ENCODE measurements around the gene MED26. TPM values are rescaled to one million over a fixed set of nuclear protein-coding genes. Genes with fewer than 3 reads are reported as not detected.
"Not testable (repeated sequence)": the region's sequence is repeated elsewhere in the genome, so short reads cannot be mapped to it uniquely, and the experiment has no call there.

The MED26 gene
- total RNA-seq, 1 donor from 2014 or later = 11.1 TPM

DNA sequence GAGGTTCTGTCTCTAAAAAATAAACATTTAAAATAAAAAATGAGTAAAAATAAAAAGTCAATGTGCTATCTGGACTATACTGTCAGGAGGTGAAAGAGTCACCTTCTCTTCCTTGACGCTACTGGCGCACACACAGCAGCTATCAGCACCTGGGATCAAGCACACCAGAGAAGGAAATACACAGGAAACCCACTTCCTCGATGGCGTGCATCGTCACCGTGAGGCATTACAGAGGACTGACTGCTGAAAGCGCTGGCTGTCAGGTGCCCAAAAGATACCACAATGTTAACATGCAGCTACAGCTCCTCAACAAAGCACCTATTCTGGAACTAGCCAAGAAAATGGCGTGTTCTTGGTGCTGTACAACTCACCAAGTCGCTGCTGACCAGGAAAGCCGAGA, 61.8 kb downstream of the MED26 start:
- ATAC-seq (no peak), DNase-seq (peak; percentile 47)
- Histone ChIP-seq H3K9me3 (no peaks in the 10 kb centered on the region), H3K27ac (peak overlapping the region; percentile 31), H3K4me1 (peaks cover 55% of the 10 kb centered on the region), H3K36me3 (peaks cover 92% of the 10 kb centered on the region), H3K27me3 (ENCODE audit: low read depth) (no peaks in the 10 kb centered on the region), H3K4me3 (no peak overlapping the region)
- TF ChIP-seq, protein P1, sequence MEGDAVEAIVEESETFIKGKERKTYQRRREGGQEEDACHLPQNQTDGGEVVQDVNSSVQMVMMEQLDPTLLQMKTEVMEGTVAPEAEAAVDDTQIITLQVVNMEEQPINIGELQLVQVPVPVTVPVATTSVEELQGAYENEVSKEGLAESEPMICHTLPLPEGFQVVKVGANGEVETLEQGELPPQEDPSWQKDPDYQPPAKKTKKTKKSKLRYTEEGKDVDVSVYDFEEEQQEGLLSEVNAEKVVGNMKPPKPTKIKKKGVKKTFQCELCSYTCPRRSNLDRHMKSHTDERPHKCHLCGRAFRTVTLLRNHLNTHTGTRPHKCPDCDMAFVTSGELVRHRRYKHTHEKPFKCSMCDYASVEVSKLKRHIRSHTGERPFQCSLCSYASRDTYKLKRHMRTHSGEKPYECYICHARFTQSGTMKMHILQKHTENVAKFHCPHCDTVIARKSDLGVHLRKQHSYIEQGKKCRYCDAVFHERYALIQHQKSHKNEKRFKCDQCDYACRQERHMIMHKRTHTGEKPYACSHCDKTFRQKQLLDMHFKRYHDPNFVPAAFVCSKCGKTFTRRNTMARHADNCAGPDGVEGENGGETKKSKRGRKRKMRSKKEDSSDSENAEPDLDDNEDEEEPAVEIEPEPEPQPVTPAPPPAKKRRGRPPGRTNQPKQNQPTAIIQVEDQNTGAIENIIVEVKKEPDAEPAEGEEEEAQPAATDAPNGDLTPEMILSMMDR (IDR thresholded peaks at IDR 0.05) = no peak
- intact Hi-C loops (cut with DNase I) = no loop called here

DNA sequence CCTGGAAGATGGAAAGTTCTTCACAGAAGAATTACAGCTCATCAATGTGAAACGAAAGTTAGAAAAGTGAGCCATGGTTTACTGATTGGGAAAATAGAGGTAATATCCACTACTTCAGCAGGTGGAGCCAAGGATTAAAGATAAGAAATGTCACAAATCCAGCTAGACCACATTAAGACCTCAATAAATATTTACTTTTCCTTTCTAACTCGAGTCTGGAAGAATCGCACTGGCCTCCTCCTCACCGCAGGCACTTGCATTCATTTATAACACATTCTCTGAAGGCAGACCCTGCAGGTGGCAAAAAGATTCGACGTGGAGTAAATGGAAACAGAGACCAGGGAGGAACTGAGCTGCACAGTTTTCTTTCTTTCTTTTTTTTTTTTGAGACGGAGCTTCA, 63.2 kb downstream of the MED26 start:
- peak overlapping the region; percentile 31 for H3K27ac ChIP-seq
- peak; percentile 44 for DNase-seq
- peak; percentile 25 to 69 for ATAC-seq
- H3K27me3 ChIP-seq (ENCODE audit: low read depth) = no peaks in the 10 kb centered on the region
- intact Hi-C loops (cut with DNase I) = no loop called here
- TF ChIP-seq, protein P1 (IDR thresholded peaks at IDR 0.05) = no peak
- H3K36me3 ChIP-seq = peaks cover 99% of the 10 kb centered on the region
- peaks cover 43% of the 10 kb centered on the region for H3K4me1 ChIP-seq
- H3K9me3 ChIP-seq = no peaks in the 10 kb centered on the region
- H3K4me3 ChIP-seq = no peak overlapping the region

DNA sequence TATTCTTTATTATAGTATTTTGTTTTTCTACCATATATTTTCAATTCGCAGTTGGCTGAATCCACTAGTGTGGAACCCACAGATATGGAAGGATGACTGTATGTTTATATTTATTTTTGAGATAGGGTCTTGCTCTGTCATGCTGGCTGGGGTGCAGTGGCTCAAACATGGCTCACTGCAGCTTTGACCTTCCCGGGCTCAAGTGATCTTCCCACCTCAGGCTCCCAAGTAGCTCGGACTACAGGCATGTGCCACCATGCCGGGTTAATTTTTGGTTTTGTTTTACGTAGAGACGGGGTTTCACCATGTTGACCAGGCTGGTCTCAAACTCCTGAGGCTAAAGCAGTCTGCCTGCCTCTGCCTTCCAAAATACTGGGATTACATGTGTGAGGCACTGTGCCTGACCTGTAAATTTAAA, 65.4 kb downstream of the MED26 start:
- H3K27ac ChIP-seq = no peak overlapping the region
- no peak for ATAC-seq
- intact Hi-C loops (cut with DNase I) = no loop called here
- DNase-seq = no peak
- TF ChIP-seq, protein P1 (IDR thresholded peaks at IDR 0.05) = no peak
- H3K27me3 ChIP-seq (ENCODE audit: low read depth) = no peaks in the 10 kb centered on the region
- no peaks in the 10 kb centered on the region for H3K9me3 ChIP-seq
- peaks cover 95% of the 10 kb centered on the region for H3K36me3 ChIP-seq
- H3K4me1 ChIP-seq = peaks cover 29% of the 10 kb centered on the region
- no peak overlapping the region for H3K4me3 ChIP-seq

DNA sequence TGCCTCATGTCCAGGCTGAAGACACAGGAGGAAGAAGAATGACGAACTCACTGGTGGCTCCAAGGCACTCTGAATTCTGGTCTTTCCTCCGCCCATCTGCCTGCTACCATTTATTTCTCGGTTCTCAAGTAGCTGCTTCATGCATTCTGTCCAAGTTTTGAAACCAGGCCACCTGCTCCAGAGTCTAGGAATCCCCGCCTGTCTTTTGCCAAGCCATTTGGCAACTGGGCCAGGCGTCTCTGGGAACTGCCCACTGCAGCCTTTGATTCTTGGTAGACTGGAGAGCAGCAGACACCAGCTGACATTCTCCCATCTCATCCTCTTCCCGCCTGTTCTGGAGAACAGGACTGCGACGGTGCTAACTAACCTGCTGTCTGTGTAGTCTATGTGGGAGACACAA, 66.6 kb downstream of the MED26 start:
- peaks cover 87% of the 10 kb centered on the region for H3K36me3 ChIP-seq
- DNase-seq (no peak), ATAC-seq (no peak)
- H3K4me3 ChIP-seq = no peak overlapping the region
- intact Hi-C loops (cut with DNase I) = no loop called here
- no peak overlapping the region for H3K27ac ChIP-seq
- H3K9me3 ChIP-seq = no peaks in the 10 kb centered on the region
- TF ChIP-seq, protein P1 (IDR thresholded peaks at IDR 0.05) = no peak
- no peaks in the 10 kb centered on the region for H3K27me3 ChIP-seq (ENCODE audit: low read depth)
- peaks cover 23% of the 10 kb centered on the region for H3K4me1 ChIP-seq

DNA sequence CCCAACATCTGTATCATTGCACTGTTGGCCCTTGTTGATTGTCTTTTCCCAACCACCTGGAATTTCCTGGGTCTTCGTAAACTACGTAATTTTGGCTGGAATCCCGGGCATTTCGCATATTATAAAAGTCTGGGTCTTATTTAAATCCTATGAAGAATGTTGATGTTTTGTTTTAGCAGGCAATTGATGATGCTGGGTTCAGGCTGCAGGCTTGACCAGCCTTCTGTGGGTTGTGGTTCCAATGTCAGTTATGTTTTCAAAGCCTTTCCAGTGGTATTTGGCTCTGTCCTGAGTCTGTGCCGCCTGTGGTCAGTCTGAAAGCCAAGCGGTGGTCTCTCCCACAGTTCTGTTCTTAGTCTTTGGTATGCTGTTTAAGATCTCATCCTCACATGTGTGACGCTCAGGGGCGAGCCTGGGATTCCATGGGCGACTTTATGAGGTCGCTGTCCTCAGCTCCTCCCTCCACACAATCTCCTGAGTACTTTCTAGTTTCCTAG, 68.2 kb downstream of the MED26 start:
- Histone ChIP-seq H3K27me3 (ENCODE audit: low read depth) (no peaks in the 10 kb centered on the region), H3K27ac (no peak overlapping the region), H3K9me3 (no peaks in the 10 kb centered on the region), H3K36me3 (peaks cover 87% of the 10 kb centered on the region), H3K4me1 (peaks cover 9% of the 10 kb centered on the region), H3K4me3 (no peak overlapping the region)
- ATAC-seq (no peak), DNase-seq (no peak)
- intact Hi-C loops (cut with DNase I) = no loop called here
- TF ChIP-seq, protein P1 (IDR thresholded peaks at IDR 0.05) = no peak

DNA sequence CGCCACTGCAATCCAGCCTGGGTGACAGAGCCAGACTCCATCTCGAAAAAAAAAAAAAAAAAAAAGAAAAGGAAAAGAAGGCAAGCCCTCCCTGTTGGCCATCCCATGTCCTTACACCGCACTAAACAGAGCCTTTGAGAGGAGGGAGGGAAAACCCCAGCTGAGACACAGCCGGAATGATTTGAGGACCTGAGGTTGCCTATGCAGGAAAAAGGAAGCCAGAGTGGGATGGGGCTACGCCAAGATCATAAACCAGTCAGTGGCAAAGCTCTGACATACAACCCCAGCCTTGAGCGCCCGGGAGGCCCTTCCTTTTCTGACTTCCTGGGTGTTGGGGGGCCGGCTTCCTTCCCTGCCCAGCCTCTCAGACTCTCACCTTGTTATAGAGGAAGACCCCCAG, 73.2 kb downstream of the MED26 start:
- no peaks in the 10 kb centered on the region for H3K27me3 ChIP-seq (ENCODE audit: low read depth)
- H3K9me3 ChIP-seq = no peaks in the 10 kb centered on the region
- no peaks in the 10 kb centered on the region for H3K4me1 ChIP-seq
- no peak overlapping the region for H3K27ac ChIP-seq
- no peak for DNase-seq
- intact Hi-C loops (cut with DNase I) = no loop called here
- no peak for ATAC-seq
- TF ChIP-seq, protein P1 (IDR thresholded peaks at IDR 0.05) = no peak
- peaks cover 76% of the 10 kb centered on the region for H3K36me3 ChIP-seq
- H3K4me3 ChIP-seq = no peak overlapping the region

DNA sequence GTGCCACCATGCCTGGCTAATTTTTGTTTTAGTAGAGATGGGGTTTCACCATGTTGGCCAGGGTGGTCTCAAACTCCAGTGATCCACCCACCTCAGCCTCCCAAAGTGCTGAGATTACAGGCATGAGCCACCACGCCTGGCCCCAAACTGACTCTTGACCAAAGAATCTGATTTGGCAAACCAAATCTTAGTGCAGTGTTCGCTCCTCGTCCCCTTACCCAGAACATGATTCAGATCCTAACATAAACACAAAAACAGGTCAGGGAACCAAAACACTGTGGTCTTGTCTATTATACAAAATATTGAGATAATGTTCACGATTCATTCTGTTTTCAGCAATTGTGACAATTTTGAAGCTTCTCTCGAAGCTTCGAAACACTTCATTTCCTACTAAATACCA, 76.1 kb downstream of the MED26 start:
- H3K4me1 ChIP-seq; ATAC-seq; intact Hi-C loops (cut with DNase I); DNase-seq; H3K4me3 ChIP-seq; H3K27me3 ChIP-seq (ENCODE audit: low read depth); H3K27ac ChIP-seq; H3K9me3 ChIP-seq: not testable (repeated sequence)
- peaks cover 59% of the 10 kb centered on the region for H3K36me3 ChIP-seq

Data from lower lobe of right lung (tissue), 2 donors.